HG02840 (cell line): ENCODE data around the gene AIFM3.
"Not testable (repeated sequence)": the region's sequence is repeated elsewhere in the genome, so short reads cannot be mapped to it uniquely, and the experiment has no call there.

ENCODE experiments used
- ATAC-seq: cut with Tn5 transposase; IDR thresholded peaks from one replicate; pipeline ENCODE4 v1.9.1; 2021; ENCODE audit warnings: mild to moderate bottlenecking, moderate library complexity, moderate number of reproducible peaks; ENCODE audit not compliant: unreplicated experiment, low FRiP score

The AIFM3 gene

GRCh38 chr22:20957102-20957682, 9.9 kb upstream of the AIFM3 start:
- ATAC-seq: no peak

- no peak for ATAC-seq
Observed at GRCh38 chr22:20957683-20958431, 9.2 kb upstream of the AIFM3 start.

GRCh38 chr22:20959578-20960461, 7.2 kb upstream of the AIFM3 start:
- ATAC-seq: no peak

- no peak for ATAC-seq
Observed at GRCh38 chr22:20960609-20961008, 6.4 kb upstream of the AIFM3 start.

GRCh38 chr22:20962491-20962945, 4.5 kb upstream of the AIFM3 start:
- ATAC-seq: no peak

GRCh38 chr22:20963201-20964052, 3.6 kb upstream of the AIFM3 start:
- ATAC-seq: no peak

GRCh38 chr22:20964090-20964798, 2.8 kb upstream of the AIFM3 start:
- ATAC-seq: no peak

GRCh38 chr22:20964799-20965103, 2.3 kb upstream of the AIFM3 start:
- no peak for ATAC-seq

- ATAC-seq: no peak
Observed at GRCh38 chr22:20965104-20965887, 1.8 kb upstream of the AIFM3 start.

GRCh38 chr22:20965888-20966855, 883 bp upstream of the AIFM3 start:
- ATAC-seq: no peak

- ATAC-seq: no peak
Observed at GRCh38 chr22:20967697-20968211, 699 bp downstream of the AIFM3 start.

- ATAC-seq: no peak
Observed at GRCh38 chr22:20968281-20968977, 1.4 kb downstream of the AIFM3 start.

- ATAC-seq: no peak
Observed at GRCh38 chr22:20970939-20971657, 4.0 kb downstream of the AIFM3 start.

- ATAC-seq: not testable (repeated sequence)
Observed at GRCh38 chr22:20972014-20972694, 5.1 kb downstream of the AIFM3 start.

GRCh38 chr22:20972933-20973577, 6.0 kb downstream of the AIFM3 start:
- ATAC-seq: no peak
